Measurements from ENCODE around the gene RBP3.

The RBP3 gene

GRCh38 chr10:47359626-47360418, 11.7 kb downstream of the RBP3 start:
- DNase-seq, result no peak

- DNase-seq, result no peak
Measured at GRCh38 chr10:47360419-47361040, 12.4 kb downstream of the RBP3 start.

DNA sequence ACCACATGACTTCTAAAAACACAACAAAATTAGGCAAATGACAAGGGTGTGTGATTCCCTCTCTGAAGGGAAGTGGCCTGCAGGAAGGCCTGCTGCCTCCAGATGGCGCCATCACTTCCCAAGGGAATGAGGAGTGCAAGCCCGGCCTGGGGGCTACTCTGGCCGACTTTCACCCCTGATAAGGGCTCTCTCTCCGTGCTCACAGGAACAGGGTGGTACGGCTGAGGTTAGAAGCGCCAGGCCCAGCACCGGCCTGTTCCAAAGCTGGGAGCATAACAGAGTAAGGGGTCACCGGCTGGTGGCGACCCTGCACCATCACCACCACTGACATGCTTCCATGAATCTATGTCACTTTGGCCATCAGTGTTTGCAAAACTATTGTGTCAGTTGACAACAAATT, 13.1 kb downstream of the RBP3 start:
- no peak for DNase-seq

DNA sequence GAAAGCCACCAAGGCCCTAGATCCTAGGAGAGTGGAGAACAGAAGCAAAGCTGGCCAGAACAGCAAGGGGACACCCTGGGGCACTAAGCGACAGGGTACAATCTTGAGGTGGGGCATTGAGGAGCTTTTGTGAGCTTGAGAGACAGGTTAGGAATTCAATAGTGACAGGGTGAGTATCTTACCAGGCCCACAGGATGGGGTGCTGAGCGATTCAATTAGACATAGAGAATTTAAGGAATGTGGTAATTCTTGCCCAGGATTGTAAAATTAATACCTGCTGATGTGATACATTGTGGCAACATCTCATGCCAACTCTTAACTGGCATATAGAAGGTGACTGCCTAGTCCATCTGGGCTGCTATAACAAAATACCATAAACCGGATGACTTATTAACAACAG, 14.0 kb downstream of the RBP3 start:
- no peak for DNase-seq

DNA sequence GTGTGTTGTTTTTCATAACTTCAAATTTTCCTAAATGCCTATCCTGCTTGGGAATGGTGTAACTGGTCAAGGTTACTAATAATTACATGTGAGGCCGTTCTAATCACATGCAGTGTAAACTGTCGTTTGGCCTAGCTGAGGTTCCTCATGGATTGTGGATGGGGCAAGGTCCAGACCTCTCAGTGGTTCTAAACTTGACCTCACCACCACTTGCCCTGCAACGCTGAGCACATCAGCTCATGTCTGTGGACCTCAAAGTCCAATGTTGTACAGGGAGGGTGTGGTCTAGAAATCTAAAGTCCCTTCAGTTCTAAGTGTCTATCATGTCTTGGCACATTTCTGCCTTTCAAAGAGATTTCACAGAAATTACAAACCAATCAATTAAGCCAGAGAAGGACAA, 15.6 kb downstream of the RBP3 start:
- DNase-seq, result no peak

DNA sequence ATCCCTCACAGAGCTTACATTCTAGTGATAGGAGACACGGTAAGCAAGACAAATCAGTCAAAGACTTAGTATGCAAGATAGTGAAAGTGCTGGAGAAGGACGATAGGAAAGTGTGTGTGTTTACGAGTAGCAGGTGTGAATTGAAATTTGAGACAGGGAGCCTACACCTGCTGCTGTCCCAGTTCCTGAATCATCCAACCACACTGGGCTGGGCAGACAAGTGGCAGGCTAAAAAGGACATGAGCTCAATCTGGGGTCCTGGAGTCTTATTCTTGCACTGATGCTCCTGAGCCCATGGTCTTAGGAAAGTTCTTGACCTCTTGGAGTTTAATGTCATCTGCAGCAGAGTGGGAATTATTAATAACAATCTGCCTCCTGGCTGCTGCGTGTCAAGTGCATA, 16.2 kb downstream of the RBP3 start:
- no peak for DNase-seq

GRCh38 chr10:47364911-47365310, 16.7 kb downstream of the RBP3 start:
- DNase-seq, result no peak

- no peak for DNase-seq
Measured at GRCh38 chr10:47365431-47366180, 17.4 kb downstream of the RBP3 start.

DNA sequence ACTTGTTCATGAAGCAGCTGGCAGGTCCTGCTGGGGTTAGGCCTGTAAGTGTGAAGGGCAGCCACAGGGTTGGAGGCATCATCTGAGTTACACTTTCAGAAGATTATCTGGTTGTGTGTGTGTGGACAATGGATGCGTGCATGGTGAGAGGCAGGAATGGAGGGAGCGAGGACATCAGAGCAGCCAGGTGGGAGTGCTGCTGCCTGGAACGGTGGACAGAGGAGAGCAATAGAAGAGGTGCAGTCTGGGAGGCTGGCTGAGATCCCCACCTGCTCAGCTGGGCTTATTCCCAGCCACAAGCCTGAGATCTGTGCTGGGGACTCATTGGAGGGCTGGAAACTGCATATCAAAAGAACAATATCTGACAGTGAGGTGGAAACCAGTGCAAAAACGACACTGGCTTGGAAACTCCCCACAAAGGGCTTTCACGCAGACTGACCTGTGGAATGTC, 18.0 kb downstream of the RBP3 start:
- DNase-seq, result no peak

DNA sequence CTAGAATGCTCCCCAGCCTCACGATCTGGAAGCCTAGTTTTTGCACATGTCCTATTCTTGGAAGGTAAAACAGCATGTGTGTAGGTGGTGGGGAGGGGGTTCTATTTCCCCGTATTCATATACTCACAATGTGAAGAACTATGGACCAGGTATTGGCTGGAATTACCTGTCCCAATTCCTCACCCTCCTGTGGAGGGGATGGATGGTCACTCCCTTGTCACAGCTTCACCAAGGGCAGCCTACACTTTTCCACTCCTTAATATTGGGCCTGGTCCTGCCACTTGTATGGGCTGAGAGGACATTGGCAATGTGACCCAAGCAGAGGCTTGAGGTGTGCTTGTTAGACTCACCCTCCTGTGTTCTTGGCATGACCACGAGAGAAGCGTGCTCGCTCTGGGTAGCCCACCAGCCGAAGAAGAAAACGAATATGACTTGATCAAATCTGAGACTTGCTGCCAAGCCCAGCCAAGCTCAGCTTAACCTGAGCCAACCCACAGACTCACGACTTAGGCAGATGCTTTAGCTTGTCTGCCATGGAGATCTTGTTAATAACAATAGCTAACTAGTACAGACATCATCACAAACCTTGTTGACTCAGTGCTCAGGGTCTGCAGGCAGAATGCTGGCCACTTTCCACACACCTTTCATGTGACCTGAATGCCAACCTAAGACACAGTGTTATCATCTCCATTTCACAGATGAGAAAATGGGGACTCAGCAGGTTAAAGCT, 18.7 kb downstream of the RBP3 start:
- DNase-seq, result no peak

DNA sequence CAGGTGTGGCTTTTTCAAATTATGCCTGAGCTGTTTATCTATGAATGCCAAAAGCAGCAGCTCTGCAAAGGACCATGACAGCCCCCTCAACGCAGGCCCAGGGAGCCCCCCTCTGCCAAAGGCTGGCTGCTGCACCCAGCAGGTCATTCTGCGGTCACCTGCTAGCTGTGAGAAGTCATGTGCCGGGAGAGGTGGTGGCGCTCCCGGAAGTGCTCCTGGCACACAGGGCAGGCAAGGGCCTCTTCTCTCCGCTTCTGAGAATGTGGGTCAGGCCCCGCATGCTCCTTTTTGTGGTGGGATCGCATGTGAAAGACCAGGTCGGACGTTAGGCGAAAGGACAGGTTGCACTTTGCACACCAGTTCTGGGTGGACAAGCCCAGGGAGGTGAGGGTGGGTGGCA, 19.5 kb downstream of the RBP3 start:
- no peak for DNase-seq

DNA sequence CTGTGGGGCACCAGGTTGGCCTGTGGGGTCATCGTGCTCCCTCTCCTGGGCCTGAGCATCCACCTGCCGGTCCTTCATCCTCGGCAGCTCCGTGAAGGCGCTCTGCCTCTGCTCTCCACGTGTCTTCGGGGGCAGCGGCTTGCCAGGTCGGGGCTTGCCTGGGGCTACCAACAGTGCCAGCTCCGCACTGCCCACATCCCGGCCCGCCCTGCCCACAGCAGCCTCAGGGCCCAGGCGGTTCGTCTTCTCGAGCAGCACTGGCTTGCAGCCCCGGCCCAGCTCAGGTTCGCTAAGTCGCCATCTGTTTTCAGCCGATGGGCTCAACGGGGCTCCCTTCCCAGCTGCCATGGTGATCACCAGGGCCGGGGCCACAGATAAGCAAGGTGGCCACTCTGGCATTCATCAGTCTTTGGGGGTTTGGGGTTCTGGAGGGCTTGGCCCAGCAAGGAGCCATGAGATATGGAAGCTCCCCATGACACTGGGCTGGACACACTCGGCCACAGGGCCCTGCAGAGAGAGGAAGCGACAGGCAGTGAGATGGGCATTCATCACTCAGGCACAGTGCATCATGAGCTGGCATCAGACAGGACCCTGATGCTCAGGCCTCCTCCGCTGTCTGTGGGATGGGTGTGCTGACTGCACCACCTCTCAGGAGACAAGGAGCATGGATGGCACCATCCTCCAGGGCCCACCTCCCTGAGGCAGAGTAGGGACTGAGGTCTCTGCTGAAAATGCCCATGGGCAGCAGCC, 20.4 kb downstream of the RBP3 start:
- no peak for DNase-seq

- DNase-seq, result no peak
Measured at GRCh38 chr10:47369251-47369894, 21.2 kb downstream of the RBP3 start.

- no peak for DNase-seq
Measured at GRCh38 chr10:47370015-47370767, 22.0 kb downstream of the RBP3 start.

GRCh38 chr10:47370878-47371277, 22.7 kb downstream of the RBP3 start:
- DNase-seq, result no peak

GRCh38 chr10:47371629-47372485, 23.7 kb downstream of the RBP3 start:
- no peak for DNase-seq

DNA sequence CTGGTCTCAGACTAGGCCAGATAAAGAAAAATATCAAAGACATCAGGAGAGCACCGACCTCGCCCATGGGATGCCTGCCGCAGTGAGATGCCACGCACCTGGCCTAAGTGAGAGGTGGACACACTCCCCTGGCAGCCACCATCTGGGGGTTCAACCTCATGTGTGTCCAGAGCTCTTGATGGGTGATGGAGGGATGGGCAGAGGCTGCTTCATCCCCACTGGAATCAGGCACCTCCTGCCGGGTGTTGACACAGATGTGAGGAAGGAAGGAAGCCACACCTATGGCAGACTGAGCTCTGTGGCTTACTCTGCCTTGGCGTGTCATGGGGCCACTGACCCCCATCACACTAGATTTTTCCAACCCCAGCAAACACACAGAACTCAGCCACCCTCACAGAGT, 24.6 kb downstream of the RBP3 start:
- no peak for DNase-seq

DNA sequence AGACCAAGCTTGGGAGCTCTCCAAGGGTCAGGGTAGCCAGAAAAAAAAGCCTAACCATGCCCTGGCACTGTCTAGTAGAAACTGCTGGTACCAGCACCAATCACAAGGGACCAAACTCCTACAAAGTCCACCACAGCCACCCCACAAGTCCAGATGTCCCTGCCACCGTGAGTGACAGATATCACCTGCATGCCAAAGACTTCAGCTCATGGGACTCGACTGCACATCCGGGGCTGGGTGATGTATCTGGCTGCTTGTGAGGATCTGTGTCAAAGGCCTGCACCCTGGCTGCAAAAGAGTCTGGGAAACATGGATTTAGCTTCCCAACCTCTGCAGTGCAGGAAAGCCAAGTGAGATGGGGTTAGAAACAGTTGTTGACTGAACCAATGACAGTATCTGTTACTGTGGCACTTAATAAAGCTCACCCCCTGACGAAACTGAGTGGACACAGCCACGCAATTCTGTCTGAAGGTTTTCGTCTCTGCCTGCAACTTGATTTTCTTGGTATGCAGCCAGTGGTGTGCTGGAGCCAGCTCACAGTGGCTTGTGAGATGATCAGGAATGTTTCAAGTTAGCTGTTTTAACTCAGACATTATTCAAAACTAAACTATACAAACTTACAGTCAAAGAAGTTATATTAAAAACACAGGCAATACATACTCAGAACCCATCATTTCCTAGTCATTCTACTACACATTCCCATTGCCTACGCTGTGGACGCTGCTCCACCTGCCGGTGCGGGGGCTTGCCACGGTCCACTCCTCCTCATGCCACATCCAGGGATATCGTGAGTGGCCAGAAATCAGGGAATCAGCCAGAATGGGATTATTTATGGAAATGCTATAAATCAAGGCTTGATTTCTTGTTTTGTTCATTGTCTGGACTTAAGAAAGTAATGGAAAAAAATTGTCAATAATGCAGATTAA, 26.7 kb downstream of the RBP3 start:
- no peak for DNase-seq
